NCI-H446 treated with DMSO at 0.1 percent for 48 hours (cell line): ENCODE data around the gene SLC35D2.

Source experiments
- DNase-seq: peaks from one replicate; lab custom pipeline; 2025; lab: John Stamatoyannopoulos, UW

Gene SLC35D2

GRCh38 chr9:96383165-96383942 is at the start of gene SLC35D2:
TSS of gene SLC35D2 (minus strand) at chr9:96383711. CDS start at chr9:96383634, 77 bp downstream.
- no peak for DNase-seq

- DNase-seq, result no peak
Measured at GRCh38 chr9:96430377-96430776, 46.9 kb upstream of the SLC35D2 start.

GRCh38 chr9:96429732-96430131 is 46.2 kb upstream of the SLC35D2 start:
- DNase-seq, result no peak

- no peak for DNase-seq
Measured at GRCh38 chr9:96425500-96426169, 42.1 kb upstream of the SLC35D2 start.

GRCh38 chr9:96423985-96424336 is 40.5 kb upstream of the SLC35D2 start:
- no peak for DNase-seq

- no peak for DNase-seq
Measured at GRCh38 chr9:96423322-96423984, 39.9 kb upstream of the SLC35D2 start.

- DNase-seq, result peak; percentile 80
Measured at GRCh38 chr9:96420468-96421219, 37.1 kb upstream of the SLC35D2 start.

- no peak for DNase-seq
Measured at GRCh38 chr9:96419691-96419969, 36.1 kb upstream of the SLC35D2 start.

GRCh38 chr9:96418920-96419690 is 35.6 kb upstream of the SLC35D2 start:
- DNase-seq, result peak; percentile 67

- peak; percentile 90 for DNase-seq
Measured at GRCh38 chr9:96418083-96418919, 34.8 kb upstream of the SLC35D2 start, which contains the start of gene ZNF367. TSS of gene ZNF367 (minus strand) at chr9:96418370. CDS start at chr9:96418032, 338 bp downstream.

GRCh38 chr9:96417661-96418082 is 34.2 kb upstream of the SLC35D2 start:
- no peak for DNase-seq

- DNase-seq, result peak; percentile 54
Measured at GRCh38 chr9:96417051-96417586, 33.6 kb upstream of the SLC35D2 start.

GRCh38 chr9:96413302-96414221 is 30.1 kb upstream of the SLC35D2 start:
- no peak for DNase-seq

- no peak for DNase-seq
Measured at GRCh38 chr9:96412174-96412913, 28.8 kb upstream of the SLC35D2 start.

GRCh38 chr9:96411129-96411838 is 27.8 kb upstream of the SLC35D2 start:
- no peak for DNase-seq

- DNase-seq, result no peak
Measured at GRCh38 chr9:96408409-96409280, 25.1 kb upstream of the SLC35D2 start.
